Cardiac fibroblast (primary cell): Measurements from ENCODE around the gene MUSK.

Experiments used
- DNase-seq, 2 donors: peaks; one replicate each; pipeline versions ENCODE4 v3.0.0 to v3.0.0-alpha.2; 2010; ENCODE audit warnings: low read depth in 2 of 2
- H3K4me3 ChIP-seq, 2 donors: replicated peaks in 1 of 2; 1 replicate in 1 of 2; 2 replicates in 1 of 2; pipeline ENCODE4 v1.5.1; 2011; ENCODE audit warnings: low read depth in 2 of 2, low read length in 2 of 2, mild to moderate bottlenecking in 2 of 2, moderate library complexity in 1 of 2
- CTCF ChIP-seq: IDR thresholded peaks from one replicate; pipeline ENCODE4 v1.5.1; 2011; ENCODE audit warnings: low read depth, mild to moderate bottlenecking, low read length, inconsistent platforms

The MUSK gene

GRCh38 chr9:110835859-110836271 lies 167.3 kb downstream of the MUSK start:
- DNase-seq = peak; percentile 10 to 32
- no peak for TF ChIP-seq CTCF

GRCh38 chr9:110837401-110838005 lies 168.9 kb downstream of the MUSK start:
- no peak overlapping the region for H3K4me3 ChIP-seq
- no peak for DNase-seq
- no peak for TF ChIP-seq CTCF

More at GRCh38 chr9:110835859-110836271, 167.3 kb downstream of the MUSK start:
- no peak overlapping the region for H3K4me3 ChIP-seq

- H3K4me3 ChIP-seq = no peak overlapping the region
- no peak for TF ChIP-seq CTCF
- peak in 1 of 2 donors; percentile 8 for DNase-seq
These were observed 173.6 kb downstream of the MUSK start for GRCh38 chr9:110842169-110842568.

- peak in 1 of 2 donors; percentile 24 for DNase-seq
- H3K4me3 ChIP-seq = no peak overlapping the region
- no peak for TF ChIP-seq CTCF
These were observed 174.4 kb downstream of the MUSK start for GRCh38 chr9:110842986-110843385.

- DNase-seq = peak in 1 of 2 donors; percentile 35
- H3K4me3 ChIP-seq = no peak overlapping the region
- TF ChIP-seq CTCF = no peak
These were observed 175.5 kb downstream of the MUSK start for GRCh38 chr9:110844121-110844520.

GRCh38 chr9:110846215-110846614 lies 177.6 kb downstream of the MUSK start:
- H3K4me3 ChIP-seq = no peak overlapping the region
- no peak for DNase-seq
- TF ChIP-seq CTCF = no peak

- TF ChIP-seq CTCF = no peak
- H3K4me3 ChIP-seq = no peak overlapping the region
- DNase-seq = peak; percentile 79 to 87
These were observed 179.1 kb downstream of the MUSK start for GRCh38 chr9:110847671-110848070.
